NT2/D1 (cell line): ENCODE results near the gene ERC2.

Experiments used
- DNase-seq: peaks from one replicate; pipeline ENCODE4 v3.0.0-alpha.2; 2011; ENCODE audit warnings: low read depth, low spot score
- H3K27me3 ChIP-seq: 2 replicates; pipeline ENCODE4 v1.6.0; 2011; ENCODE audit warnings: mild to moderate bottlenecking; ENCODE audit not compliant: insufficient read length, insufficient read depth
- H3K36me3 ChIP-seq: 2 replicates; pipeline ENCODE4 v1.6.1; 2011; ENCODE audit warnings: mild to moderate bottlenecking, low read length, mixed read lengths; ENCODE audit not compliant: insufficient read depth, insufficient read length
- H3K4me1 ChIP-seq: 2 replicates; pipeline ENCODE4 v1.5.1; 2011; ENCODE audit not compliant: insufficient read depth, insufficient read length
- H3K4me3 ChIP-seq: 2 replicates; pipeline ENCODE4 v1.5.1; 2011; ENCODE audit warnings: low read depth; ENCODE audit not compliant: insufficient read length
- H3K9ac ChIP-seq: 2 replicates; pipeline ENCODE4 v1.6.0; 2011; ENCODE audit warnings: low read depth; ENCODE audit not compliant: insufficient read length
- H3K9me3 ChIP-seq: 2 replicates; pipeline ENCODE4 v1.5.1; 2011; ENCODE audit warnings: mild to moderate bottlenecking, low read length; ENCODE audit not compliant: insufficient read depth
- SUZ12 ChIP-seq: IDR thresholded peaks from 2 replicates; pipeline ENCODE4 v1.6.1; 2011; ENCODE audit not compliant: insufficient read length, insufficient read depth; ENCODE audit errors: extremely low read depth
- YY1 ChIP-seq: IDR thresholded peaks from 2 replicates; pipeline ENCODE4 v1.6.1; 2011; ENCODE audit not compliant: insufficient read length, insufficient read depth
- ZNF274 ChIP-seq: IDR thresholded peaks from 2 replicates; pipeline ENCODE4 v1.6.1; 2011; ENCODE audit warnings: mild to moderate bottlenecking, low read depth, low read length

The ERC2 gene

DNA sequence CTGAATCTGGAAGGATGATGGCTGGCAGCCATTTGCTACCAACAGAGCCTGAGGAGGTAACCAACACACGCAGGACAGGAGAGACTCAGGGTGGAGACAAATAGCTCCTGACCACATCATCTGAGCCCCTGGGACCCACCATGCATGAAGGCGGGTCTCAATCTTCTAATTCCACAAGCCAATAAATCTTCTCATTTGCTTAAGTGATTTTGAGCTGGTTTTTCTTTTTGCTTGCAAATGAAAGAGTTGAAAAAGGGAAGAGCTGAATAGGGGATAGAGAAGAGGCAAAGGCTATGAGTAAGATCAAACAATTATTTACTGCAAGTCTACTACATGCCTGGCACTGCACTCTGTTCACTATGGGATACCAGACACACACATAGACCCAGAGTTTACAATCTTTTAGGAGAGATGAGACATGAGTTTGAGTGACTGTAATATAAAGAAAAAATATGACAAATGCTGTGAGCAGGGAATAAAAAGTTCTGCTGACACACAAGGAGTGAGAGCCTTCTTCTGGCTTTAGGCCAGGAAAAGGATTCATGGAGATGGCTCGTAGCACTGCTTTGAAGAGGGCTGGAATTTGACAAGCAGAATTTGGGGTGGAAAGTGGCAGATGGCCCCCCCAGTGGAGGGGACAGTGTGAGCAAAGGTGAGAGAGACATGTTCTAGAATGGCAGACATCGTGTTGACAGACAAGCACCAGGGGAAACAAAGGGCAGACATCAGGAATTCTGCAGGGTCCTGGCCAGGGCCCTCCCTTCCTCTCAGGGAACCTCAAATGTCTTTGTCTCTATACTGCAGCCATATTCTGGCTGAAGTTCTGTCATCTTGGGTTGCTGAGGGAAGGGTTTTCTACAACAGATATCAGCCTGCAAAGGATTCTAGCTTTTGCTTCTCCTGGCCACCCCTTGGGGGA, 911.4 kb downstream of the ERC2 start:
- Histone ChIP-seq H3K4me3 (no peak overlapping the region), H3K9ac (no peak overlapping the region), H3K27me3 (no peaks in the 10 kb centered on the region), H3K4me1 (peaks cover 5% of the 10 kb centered on the region), H3K36me3 (no peaks in the 10 kb centered on the region), H3K9me3 (no peaks in the 10 kb centered on the region)
- no peak for DNase-seq
- no peak for TF ChIP-seq SUZ12
- TF ChIP-seq ZNF274: no peak
- no peak for TF ChIP-seq YY1

DNA sequence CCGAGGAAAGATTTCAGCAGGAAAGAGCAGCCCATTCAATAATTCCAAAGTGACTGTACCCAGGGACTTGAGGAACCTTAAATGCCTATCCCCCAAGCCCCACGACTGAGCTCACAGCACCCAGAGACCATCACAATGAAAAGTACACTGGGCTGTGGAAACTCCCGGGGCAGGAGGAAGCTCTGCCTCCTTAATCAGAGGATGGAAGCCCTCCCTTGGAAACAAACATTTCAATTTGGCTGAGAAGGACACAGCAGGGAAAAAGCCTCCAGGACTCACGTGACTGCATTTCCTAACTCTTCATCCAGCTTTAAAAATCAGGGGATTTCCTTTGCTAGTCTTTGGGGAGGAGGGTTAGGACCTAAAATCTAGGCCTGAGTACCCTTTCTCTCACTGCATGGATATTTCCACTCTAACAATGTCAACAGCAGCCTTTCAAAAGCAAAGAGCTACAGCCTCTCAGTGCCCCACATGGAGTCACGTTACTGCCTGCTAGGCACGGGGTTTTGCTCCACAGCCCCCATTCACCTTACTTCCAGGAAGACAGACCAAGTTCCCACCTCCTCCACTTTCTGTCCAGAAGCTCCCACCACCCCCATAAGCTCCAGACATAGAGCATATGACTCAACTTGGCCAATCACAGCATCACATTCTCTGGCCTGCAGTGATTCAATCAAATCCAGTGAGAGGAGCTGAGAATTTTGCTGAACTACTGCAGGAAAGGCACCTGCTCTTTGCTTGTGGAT, 912.2 kb downstream of the ERC2 start:
- no peaks in the 10 kb centered on the region for H3K36me3 ChIP-seq
- no peaks in the 10 kb centered on the region for H3K9me3 ChIP-seq
- DNase-seq: peak; percentile 30
- H3K4me1 ChIP-seq: peaks cover 5% of the 10 kb centered on the region
- H3K4me3 ChIP-seq: no peak overlapping the region
- no peak overlapping the region for H3K9ac ChIP-seq
- no peaks in the 10 kb centered on the region for H3K27me3 ChIP-seq
- no peak for TF ChIP-seq YY1
- no peak for TF ChIP-seq ZNF274
- no peak for TF ChIP-seq SUZ12

DNA sequence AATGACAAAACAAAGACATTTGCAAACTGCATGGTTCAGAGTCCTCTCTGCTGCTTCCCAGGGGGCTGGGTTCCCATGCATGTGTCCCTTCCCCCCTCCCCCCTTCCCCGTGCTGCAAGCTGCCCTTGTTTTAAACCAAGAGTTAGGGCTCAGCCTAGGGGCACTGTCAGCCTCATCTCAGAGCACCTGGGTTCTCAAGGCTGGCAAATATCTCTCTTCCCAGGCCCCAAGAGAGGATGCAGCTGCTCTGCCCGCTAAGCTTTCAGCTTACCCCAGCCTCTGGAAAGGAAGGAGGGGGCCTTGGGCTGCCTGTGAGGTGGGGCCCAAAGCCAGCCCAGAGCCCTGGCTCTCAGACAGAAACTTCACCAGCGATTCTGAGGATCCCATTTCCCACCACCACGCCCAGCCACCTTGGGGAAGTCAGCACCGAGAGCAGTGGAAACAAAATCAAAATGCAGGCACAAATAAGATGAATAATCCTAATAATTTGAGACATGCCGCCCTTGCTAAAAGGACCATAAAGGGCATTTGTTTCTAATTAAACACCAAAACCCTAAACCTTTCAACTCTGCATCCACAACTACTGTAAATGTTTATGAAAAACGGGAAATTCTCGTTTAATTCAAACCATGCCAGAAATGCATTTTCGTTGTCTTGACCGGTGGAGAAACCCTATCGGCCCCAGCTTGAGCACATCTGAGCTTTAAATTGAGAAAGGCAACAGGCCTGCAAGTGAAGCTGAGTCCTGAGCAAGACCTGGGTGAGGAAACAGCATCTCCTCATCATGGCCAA, 913.4 kb downstream of the ERC2 start:
- Histone ChIP-seq H3K9ac (peak overlapping the region; percentile 62), H3K36me3 (no peaks in the 10 kb centered on the region), H3K27me3 (no peaks in the 10 kb centered on the region), H3K9me3 (no peaks in the 10 kb centered on the region), H3K4me1 (peaks cover 5% of the 10 kb centered on the region), H3K4me3 (no peak overlapping the region)
- DNase-seq: peak; percentile 82
- TF ChIP-seq YY1 (no peak), ZNF274 (no peak), SUZ12 (no peak)

DNA sequence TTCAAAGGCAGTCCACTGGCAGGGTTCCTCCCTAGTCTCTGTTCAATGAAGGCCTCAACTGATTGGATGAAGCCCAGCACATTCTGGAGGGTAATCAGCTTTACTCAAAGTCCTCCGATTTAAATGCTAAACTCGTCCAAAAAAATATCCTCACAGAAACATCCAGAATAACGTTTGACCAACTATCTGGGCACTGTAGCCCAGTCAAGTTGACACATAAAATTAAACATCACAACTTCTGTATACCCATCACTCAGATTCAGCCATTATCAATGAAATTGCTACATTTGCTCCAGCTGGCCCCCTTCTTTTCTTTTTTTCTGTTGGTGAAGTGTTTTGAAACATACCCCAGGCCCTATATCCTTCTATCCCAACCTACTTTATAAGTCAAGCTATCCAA, 916.6 kb downstream of the ERC2 start:
- no peaks in the 10 kb centered on the region for H3K36me3 ChIP-seq
- DNase-seq: no peak
- H3K4me1 ChIP-seq: peaks cover 6% of the 10 kb centered on the region
- no peaks in the 10 kb centered on the region for H3K27me3 ChIP-seq
- no peak overlapping the region for H3K9ac ChIP-seq
- TF ChIP-seq YY1 (no peak), ZNF274 (no peak), SUZ12 (no peak)
- H3K9me3 ChIP-seq: no peaks in the 10 kb centered on the region
- no peak overlapping the region for H3K4me3 ChIP-seq

DNA sequence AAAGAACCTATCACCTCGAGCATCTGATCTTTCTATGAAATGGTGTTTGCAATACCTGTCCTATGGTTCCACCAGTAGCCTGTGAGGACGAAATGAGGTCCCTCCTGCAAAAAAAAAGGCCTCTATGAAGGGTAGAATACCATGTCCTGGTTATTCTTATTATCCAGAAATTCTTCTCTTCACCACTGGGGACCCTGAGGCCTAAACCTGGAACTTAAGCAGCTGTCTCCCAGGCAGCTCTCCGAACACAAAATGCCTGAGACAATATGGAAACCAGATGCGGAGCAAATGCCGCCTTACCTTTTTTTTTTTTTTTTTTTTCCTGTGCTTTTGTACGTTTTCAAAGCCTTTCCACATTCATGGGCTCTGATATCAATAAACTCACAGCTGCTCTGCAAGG, 919.1 kb downstream of the ERC2 start:
- H3K9ac ChIP-seq: no peak overlapping the region
- no peak for TF ChIP-seq SUZ12
- no peak for TF ChIP-seq ZNF274
- TF ChIP-seq YY1: no peak
- no peak for DNase-seq
- H3K9me3 ChIP-seq: no peaks in the 10 kb centered on the region
- H3K4me1 ChIP-seq: peaks cover 2% of the 10 kb centered on the region
- no peaks in the 10 kb centered on the region for H3K27me3 ChIP-seq
- no peaks in the 10 kb centered on the region for H3K36me3 ChIP-seq
- no peak overlapping the region for H3K4me3 ChIP-seq

DNA sequence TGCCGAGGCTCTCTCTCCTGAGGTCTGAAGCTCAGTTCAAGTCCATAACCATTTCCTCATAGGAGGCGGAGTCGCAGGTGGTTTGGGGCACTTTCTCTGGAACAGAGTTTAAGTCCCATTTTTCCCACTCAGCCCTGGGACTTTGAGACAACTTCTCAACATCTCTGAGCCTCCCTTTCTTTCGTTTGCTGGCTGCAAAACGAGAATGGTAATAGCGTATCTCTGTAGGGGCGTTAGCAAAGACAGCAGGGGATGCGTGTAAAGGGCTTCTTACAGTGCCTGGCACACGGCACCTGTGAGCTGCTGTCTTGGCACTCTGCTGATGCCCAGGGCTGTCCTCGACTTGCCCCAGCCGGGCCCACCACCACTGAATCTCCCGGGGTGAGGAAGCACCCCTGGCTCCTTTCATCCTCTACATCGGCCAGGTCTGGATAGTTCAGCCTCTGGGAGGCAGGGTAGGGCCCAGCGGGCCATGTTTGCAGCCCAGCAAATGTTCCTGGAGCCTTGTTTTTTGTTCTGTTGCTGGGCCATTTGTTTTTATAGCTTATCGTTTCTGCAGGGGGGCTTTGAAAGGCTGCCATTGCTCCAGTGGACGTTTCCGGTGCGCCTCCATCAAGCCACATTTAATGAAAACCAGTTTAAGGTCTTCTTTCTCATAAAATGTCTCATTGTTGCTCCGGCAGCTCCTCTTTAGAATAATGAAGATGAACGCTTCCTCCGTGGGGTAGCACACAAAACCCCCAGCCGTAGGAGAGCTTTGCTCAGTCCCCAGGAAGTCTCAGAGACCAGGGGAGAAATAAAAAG, 921.2 kb downstream of the ERC2 start:
- TF ChIP-seq ZNF274 (no peak), SUZ12 (no peak), YY1 (no peak)
- Histone ChIP-seq H3K36me3 (no peaks in the 10 kb centered on the region), H3K9ac (no peak overlapping the region), H3K27me3 (no peaks in the 10 kb centered on the region), H3K9me3 (peaks cover 10% of the 10 kb centered on the region), H3K4me3 (no peak overlapping the region), H3K4me1 (peaks cover 9% of the 10 kb centered on the region)
- no peak for DNase-seq
